ENCODE results near the gene PCDHGB2. TPM values are rescaled to one million over a fixed set of nuclear protein-coding genes. Genes with fewer than 3 reads are reported as not detected.
"Not testable (repeated sequence)": the region's sequence is repeated elsewhere in the genome, so short reads cannot be mapped to it uniquely, and the experiment has no call there.

Gene PCDHGB2
- total RNA-seq, 1 experiment from 2014 or later: 1.4 TPM

- Histone ChIP-seq H3K4me1 (ENCODE audit: insufficient read depth, low read length) (no peaks in the 10 kb centered on the region), H4K20me1 (ENCODE audit: low read length) (no peaks in the 10 kb centered on the region), H3K9me2 (replicated peaks; ENCODE audit: low read length) (no peaks in the 10 kb centered on the region), H3K36me3 (ENCODE audit: low read depth, low read length) (no peaks in the 10 kb centered on the region), H3K27ac (ENCODE audit: low read length) (no peak overlapping the region), H3K27me3 (ENCODE audit: low read length) (no peaks in the 10 kb centered on the region), H3K4me3 (ENCODE audit: low read length) (no peak overlapping the region), H3K4me2 (ENCODE audit: low read length) (no peak overlapping the region), H2AFZ (ENCODE audit: low read length) (no peak overlapping the region), H3K9me3 (ENCODE audit: low read length) (0 out of 2 replicates have a peak, but pooled peaks cover 6% of the 10 kb centered on the region), H3F3A (ENCODE audit: low read length, unreplicated experiment) (no peaks in the 10 kb centered on the region), H3K9ac (ENCODE audit: low read length) (no peak overlapping the region), H3K79me2 (ENCODE audit: low read length) (no peaks in the 10 kb centered on the region)
- CTCF ChIA-PET: no interaction called here
- no peak for ATAC-seq
- POLR2A ChIA-PET (ENCODE audit: unreplicated experiment): no interaction called here
- intact Hi-C loops (cut with micrococcal nuclease): no loop called here
- TF ChIP-seq EZH2 (IDR thresholded peaks at IDR 0.05; ENCODE audit: low read length, unreplicated experiment): no peak
- BruUV-seq (replicated peaks): no TSS peak
- DNase-seq: no peak
Measured at GRCh38 chr5:141393267-141393666, 33.5 kb downstream of the PCDHGB2 start.

- DNase-seq; CTCF ChIA-PET; H3K4me2 ChIP-seq (ENCODE audit: low read length); H3K4me3 ChIP-seq (ENCODE audit: low read length); H3K27me3 ChIP-seq (ENCODE audit: low read length); H3F3A ChIP-seq (ENCODE audit: low read length, unreplicated experiment); H3K9me3 ChIP-seq (ENCODE audit: low read length); H4K20me1 ChIP-seq (ENCODE audit: low read length); H3K9me2 ChIP-seq (replicated peaks; ENCODE audit: low read length); H3K27ac ChIP-seq (ENCODE audit: low read length); POLR2A ChIA-PET (ENCODE audit: unreplicated experiment); BruUV-seq (replicated peaks); H3K4me1 ChIP-seq (ENCODE audit: insufficient read depth, low read length); H3K79me2 ChIP-seq (ENCODE audit: low read length); ATAC-seq; H3K9ac ChIP-seq (ENCODE audit: low read length); H2AFZ ChIP-seq (ENCODE audit: low read length); H3K36me3 ChIP-seq (ENCODE audit: low read depth, low read length): not testable (repeated sequence)
- intact Hi-C loops (cut with micrococcal nuclease): loop anchor here (5.0 kb wide), 1 partner anchor 113 kb away; no protein-coding TSS in a partner anchor
Measured at GRCh38 chr5:141394401-141395187, 34.8 kb downstream of the PCDHGB2 start.

- ATAC-seq (peak; percentile 98), DNase-seq (peak; percentile 68)
- peak within 1 kb of the TSS; percentile 70 for H3K4me2 ChIP-seq (ENCODE audit: low read length)
- ChIA-PET POLR2A (ENCODE audit: unreplicated experiment) (interaction anchor here (0.7 kb wide), 1 partner anchor 166 kb away, joined by 5 read pairs; no protein-coding TSS in a partner anchor), CTCF (interaction anchor here (0.6 to 2.4 kb wide), 5 partner anchors 19 to 163 kb away, joined by 3 to 8 read pairs (median 4); partner anchors contain the start of gene PCDHGA5)
- not testable (repeated sequence) for H3K79me2 ChIP-seq (ENCODE audit: low read length); H3K27ac ChIP-seq (ENCODE audit: low read length); H3F3A ChIP-seq (ENCODE audit: low read length, unreplicated experiment); H3K36me3 ChIP-seq (ENCODE audit: low read depth, low read length); H3K9me3 ChIP-seq (ENCODE audit: low read length); H3K4me1 ChIP-seq (ENCODE audit: insufficient read depth, low read length); H4K20me1 ChIP-seq (ENCODE audit: low read length); H3K9me2 ChIP-seq (replicated peaks; ENCODE audit: low read length); H3K27me3 ChIP-seq (ENCODE audit: low read length)
- intact Hi-C loops (cut with micrococcal nuclease): loop anchor here (1.0 to 5.0 kb wide), 5 partner anchors 33 to 166 kb away; partner anchors contain the start of gene PCDHGA5
- TSS peak; percentile 66 for BruUV-seq (replicated peaks)
- TF ChIP-seq CTCF (conservative IDR thresholded peaks at IDR 0.05; ENCODE audit: low read depth, low read length): peak; percentile 65
- H3K9ac ChIP-seq (ENCODE audit: low read length): peak within 1 kb of the TSS; percentile 59
- H2AFZ ChIP-seq (ENCODE audit: low read length): peak within 1 kb of the TSS; percentile 73; the same call in 1 of the 2 replicates
- H3K4me3 ChIP-seq (ENCODE audit: low read length): peak within 1 kb of the TSS; percentile 64
Measured at GRCh38 chr5:141397756-141398551, 38.2 kb downstream of the PCDHGB2 start, which contains the start of gene PCDHGB5. Gene PCDHGB5, plus strand, starts transcription at chr5:141397947. Its CDS starts 181 bp downstream, at chr5:141398128.
